Posterior cingulate gyrus (tissue), 11 donors: ENCODE measurements around the gene SASH3.
A peak's percentile ranks its signal among the peaks of the same experiment; 100 is the strongest.

Experiments used
- DNase-seq, 10 donors: peaks; one replicate each; pipeline versions ENCODE4 v3.0.0 to v3.0.0-alpha.2; 2020 to 2021; ENCODE audit warnings: mixed read lengths in 3 of 10
- intact Hi-C: fragments of 100-400 bp; cut with DNase I; formaldehyde crosslinking; loops from one replicate; pipeline ENCODE4 v1.15.1; 2023

The SASH3 gene

DNA sequence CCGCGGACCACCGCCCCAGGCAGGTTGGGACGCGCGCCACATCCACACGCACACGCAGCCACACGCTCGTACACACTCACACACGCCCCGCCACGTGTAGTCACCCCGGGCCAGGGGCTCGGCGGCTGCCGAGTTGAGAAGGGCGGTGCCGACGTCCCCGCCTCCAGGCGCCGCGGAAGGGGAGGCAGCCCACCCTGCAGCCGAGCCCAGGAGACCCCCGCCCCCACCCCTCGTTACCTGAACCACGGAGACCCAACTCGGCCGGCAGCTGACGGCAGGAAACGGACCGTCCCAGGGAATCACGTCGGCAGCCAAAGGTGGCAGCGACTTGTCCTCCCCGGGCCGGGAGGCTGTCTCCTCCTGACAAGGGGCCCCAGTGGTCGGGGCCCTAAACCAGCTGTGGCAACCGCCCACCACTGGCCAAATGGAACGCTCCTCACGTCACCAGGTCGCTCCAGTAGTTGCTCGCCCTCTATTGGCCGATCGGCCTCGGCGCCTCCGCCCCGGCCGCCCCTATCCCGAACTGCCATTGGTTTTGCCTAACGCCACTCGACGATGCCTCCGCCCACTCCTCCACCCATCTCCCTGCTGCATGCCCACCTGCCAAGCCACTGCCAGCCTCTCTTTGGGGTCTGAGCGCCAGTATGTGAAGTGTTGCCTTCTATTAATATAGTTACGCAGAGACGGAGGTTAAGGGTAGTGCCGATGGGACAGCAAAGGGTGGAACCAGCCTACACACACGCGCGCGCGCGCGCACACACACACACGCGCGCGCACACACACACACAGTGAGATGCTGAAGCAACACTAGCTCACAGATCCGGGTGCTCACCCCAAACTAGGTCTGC, 63.9 kb downstream of the SASH3 start, which contains the start of gene ZDHHC9:
TSS of gene ZDHHC9 (minus strand) at position 428 of the 848 bp plus-strand sequence. CDS start 1,941 bp downstream, outside the sequence.
- peak; percentile 83 to 99 (median 90) for DNase-seq
- intact Hi-C loops: loop anchor here (10.0 kb wide), 1 partner anchor 239 kb away; no protein-coding TSS in a partner anchor
